Liver (tissue), 3 donors: ENCODE results near the gene R3HDM1.

ENCODE experiments used
- ATF3 ChIP-seq: IDR thresholded peaks from 2 replicates; pipeline ENCODE4 v1.6.1; 2016; ENCODE audit warnings: antibody characterized with exemption
- CTCF ChIP-seq: fragments of 150-350 bp; IDR thresholded peaks from 2 replicates; pipeline ENCODE4 v1.5.1; 2017; ENCODE audit warnings: improper control_type of control experiment, low read depth, low read length; ENCODE audit not compliant: missing input control
- FOXA2 ChIP-seq: IDR thresholded peaks from 2 replicates; pipeline ENCODE4 v1.6.1; 2016; ENCODE audit warnings: antibody characterized with exemption
- GABPA ChIP-seq, 2 donors: IDR thresholded peaks in 1 of 2; conservative IDR thresholded peaks in 1 of 2; 2 replicates each; pipeline ENCODE4 v1.6.1; 2016; ENCODE audit warnings: antibody characterized with exemption in 2 of 2, mild to moderate bottlenecking in 1 of 2, moderate library complexity in 1 of 2
- HNF4G ChIP-seq: IDR thresholded peaks from 2 replicates; pipeline ENCODE4 v1.6.1; 2016; ENCODE audit warnings: antibody characterized with exemption
- JUND ChIP-seq, 2 donors: IDR thresholded peaks; 2 replicates each; pipeline ENCODE4 v1.6.1; 2016; ENCODE audit warnings: antibody characterized with exemption in 2 of 2
- MAX ChIP-seq: IDR thresholded peaks from 2 replicates; pipeline ENCODE4 v1.6.1; 2016; ENCODE audit warnings: antibody characterized with exemption
- RAD21 ChIP-seq, 2 donors: IDR thresholded peaks; 2 replicates each; pipeline ENCODE4 v1.6.1; 2016; ENCODE audit warnings: antibody characterized with exemption in 2 of 2, mild to moderate bottlenecking in 2 of 2
- REST ChIP-seq: IDR thresholded peaks from 2 replicates; pipeline ENCODE4 v1.6.1; 2016; ENCODE audit warnings: antibody characterized with exemption, mild to moderate bottlenecking
- RXRA ChIP-seq, 2 donors: IDR thresholded peaks; 2 replicates each; pipeline ENCODE4 v1.6.1; 2017 to 2018; ENCODE audit warnings: antibody characterized with exemption in 2 of 2, mild to moderate bottlenecking in 1 of 2
- YY1 ChIP-seq: IDR thresholded peaks from 2 replicates; pipeline ENCODE4 v1.6.1; 2016; ENCODE audit warnings: antibody characterized with exemption, mild to moderate bottlenecking
- ZBTB33 ChIP-seq: IDR thresholded peaks from 2 replicates; pipeline ENCODE4 v1.6.1; 2016; ENCODE audit warnings: antibody characterized with exemption
- donor health status: healthy.
- donor health status: healthy.

- no peak for TF ChIP-seq CTCF
- no peak for TF ChIP-seq HNF4G
- no peak for TF ChIP-seq YY1
- no peak for TF ChIP-seq ATF3
- no peak for TF ChIP-seq ZBTB33
- TF ChIP-seq MAX = no peak
- no peak for TF ChIP-seq JUND (IDR thresholded peaks at IDR 0.05)
- no peak for TF ChIP-seq RAD21 (IDR thresholded peaks at IDR 0.05)
- TF ChIP-seq FOXA2 = no peak
- no peak for TF ChIP-seq REST
- TF ChIP-seq RXRA (IDR thresholded peaks at IDR 0.05) = no peak
- no peak for TF ChIP-seq GABPA (IDR thresholded peaks at IDR 0.05 in 1 of 2, conservative IDR thresholded peaks at IDR 0.05 in 1 of 2)
These were observed 133.4 kb downstream of the R3HDM1 start for GRCh38 chr2:135664623-135665068.
